GM12801 (cell line): Measurements from ENCODE around the gene PDE12.

ENCODE experiments used
- CTCF ChIP-seq: IDR thresholded peaks from one replicate; pipeline ENCODE4 v1.5.1; 2011; ENCODE audit warnings: control low read depth; ENCODE audit not compliant: insufficient read length; ENCODE audit errors: extremely low read depth

Gene PDE12

GRCh38 chr3:57545636-57546268 is 10.3 kb upstream of the PDE12 start:
- TF ChIP-seq CTCF, result no peak

GRCh38 chr3:57546616-57547015 is 9.5 kb upstream of the PDE12 start:
- no peak for TF ChIP-seq CTCF

- no peak for TF ChIP-seq CTCF
These were observed 768 bp upstream of the PDE12 start for GRCh38 chr3:57555306-57555705.

GRCh38 chr3:57556459-57557084 is 498 bp downstream of the PDE12 start:
- no peak for TF ChIP-seq CTCF

GRCh38 chr3:57557085-57557537 is 1.0 kb downstream of the PDE12 start:
- no peak for TF ChIP-seq CTCF

- no peak for TF ChIP-seq CTCF
These were observed 3.5 kb downstream of the PDE12 start for GRCh38 chr3:57559526-57559925.

- no peak for TF ChIP-seq CTCF
These were observed 13.9 kb downstream of the PDE12 start for GRCh38 chr3:57569859-57570450.
